Activated gamma-delta T cell treated with anti-CD3 and anti-CD28 coated beads, Interleukin-2, amount 50 U/mL, for 16 hours (primary cell): ENCODE measurements around the gene TXN2.
A peak's percentile ranks its signal among the peaks of the same experiment; 100 is the strongest.
"Not testable (repeated sequence)": the region's sequence is repeated elsewhere in the genome, so short reads cannot be mapped to it uniquely, and the experiment has no call there.

Source experiments
- DNase-seq: peaks from one replicate; pipeline ENCODE4 v3.0.0-alpha.2; 2020; ENCODE audit warnings: low read depth

TXN2 gene

GRCh38 chr22:36481393-36482168, at the start of gene TXN2:
Gene TXN2, minus strand, starts transcription at chr22:36481640. Its CDS starts 803 bp downstream, at chr22:36480837.
- peak; percentile 92 for DNase-seq

GRCh38 chr22:36528795-36529751, 47.6 kb upstream of the TXN2 start, which contains the start of gene EIF3D:
Gene EIF3D, minus strand, starts transcription at chr22:36529166. Its CDS starts 3,045 bp downstream, at chr22:36526121.
- DNase-seq = peak; percentile 97

GRCh38 chr22:36528341-36528740, 46.9 kb upstream of the TXN2 start:
- DNase-seq = no peak

- DNase-seq = no peak
Measured at GRCh38 chr22:36522662-36523061, 41.2 kb upstream of the TXN2 start.

- DNase-seq = no peak
Measured at GRCh38 chr22:36520423-36520822, 39.0 kb upstream of the TXN2 start.

GRCh38 chr22:36519906-36520305, 38.5 kb upstream of the TXN2 start:
- DNase-seq = not testable (repeated sequence)

GRCh38 chr22:36514766-36515165, 33.3 kb upstream of the TXN2 start:
- DNase-seq = no peak

GRCh38 chr22:36512991-36513390, 31.6 kb upstream of the TXN2 start:
- no peak for DNase-seq

- no peak for DNase-seq
Measured at GRCh38 chr22:36512333-36512732, 30.9 kb upstream of the TXN2 start.

GRCh38 chr22:36510966-36511881, 29.8 kb upstream of the TXN2 start:
- DNase-seq = peak; percentile 13

GRCh38 chr22:36510384-36510783, 28.9 kb upstream of the TXN2 start:
- DNase-seq = no peak

- DNase-seq = no peak
Measured at GRCh38 chr22:36507518-36508010, 26.1 kb upstream of the TXN2 start.

GRCh38 chr22:36506637-36507517, 25.4 kb upstream of the TXN2 start, which contains the start of gene FOXRED2:
Gene FOXRED2, minus strand, starts transcription at chr22:36507040. Its CDS starts 618 bp downstream, at chr22:36506422.
- DNase-seq = peak; percentile 78

- DNase-seq = no peak
Measured at GRCh38 chr22:36505998-36506635, 24.7 kb upstream of the TXN2 start.

- no peak for DNase-seq
Measured at GRCh38 chr22:36497910-36498665, 16.6 kb upstream of the TXN2 start.

GRCh38 chr22:36493690-36494110, 12.3 kb upstream of the TXN2 start:
- no peak for DNase-seq

GRCh38 chr22:36492109-36492508, 10.7 kb upstream of the TXN2 start:
- DNase-seq = no peak

GRCh38 chr22:36491155-36491554, 9.7 kb upstream of the TXN2 start:
- no peak for DNase-seq
